Spleen (tissue), 13 donors: ENCODE measurements around the gene POLA2. TPM values are rescaled to one million over a fixed set of nuclear protein-coding genes. Genes with fewer than 3 reads are reported as not detected.

Source experiments
- DNase-seq: peaks from one replicate; pipeline ENCODE4 v3.0.0-alpha.2; 2020
- H3K27ac ChIP-seq, 8 donors: fragments of 200-600 bp; sonication (generic) in 7 of 8; 1 replicate in 4 of 8; 2 replicates in 4 of 8; pipeline versions ENCODE4 v1.5.0 to v1.8.0; 2016 to 2021; ENCODE audit warnings: inconsistent platforms in 4 of 8, mild to moderate bottlenecking in 4 of 8, moderate library complexity in 1 of 8
- H3K27me3 ChIP-seq, 7 donors: fragments of 200-600 bp; sonication (generic) in 6 of 7; replicated peaks in 1 of 7; 1 replicate in 4 of 7; 2 replicates in 3 of 7; pipeline versions ENCODE4 v1.5.0 to v1.8.0; 2016 to 2021; ENCODE audit warnings: inconsistent platforms in 3 of 7, mild to moderate bottlenecking in 1 of 7
- H3K36me3 ChIP-seq, 6 donors: fragments of 200-600 bp; sonication (generic) in 5 of 6; 1 replicate in 4 of 6; 2 replicates in 2 of 6; pipeline versions ENCODE4 v1.5.0 to v1.8.0; 2016 to 2021; ENCODE audit warnings: inconsistent platforms in 2 of 6
- H3K4me1 ChIP-seq, 6 donors: fragments of 200-600 bp; sonication (generic) in 5 of 6; 1 replicate in 3 of 6; 2 replicates in 3 of 6; pipeline versions ENCODE4 v1.5.0 to v1.8.0; 2016 to 2021; ENCODE audit warnings: inconsistent platforms in 3 of 6
- H3K4me3 ChIP-seq, 8 donors: fragments of 200-600 bp; sonication (generic) in 7 of 8; 1 replicate in 4 of 8; 2 replicates in 4 of 8; pipeline versions ENCODE4 v1.5.0 to v1.8.0; 2016 to 2021; ENCODE audit warnings: inconsistent platforms in 4 of 8, mild to moderate bottlenecking in 4 of 8, moderate library complexity in 2 of 8
- H3K9me3 ChIP-seq, 8 donors: fragments of 200-600 bp; sonication (generic) in 7 of 8; 1 replicate in 4 of 8; 2 replicates in 4 of 8; pipeline versions ENCODE4 v1.5.0 to v1.8.0; 2016 to 2021; ENCODE audit warnings: inconsistent platforms in 4 of 8
- CTCF ChIP-seq, 11 experiments: fragments of 200-600 bp in 7 of 11; fragments of 450-650 bp in 4 of 11; sonication (generic) in 4 of 11; IDR thresholded peaks in 8 of 11; conservative IDR thresholded peaks in 3 of 11; 1 replicate in 7 of 11; 2 replicates in 4 of 11; pipeline versions ENCODE4 v1.4.0 to v1.8.0; 2016 to 2021; ENCODE audit warnings: antibody characterized with exemption in 11 of 11, inconsistent platforms in 4 of 11, mild to moderate bottlenecking in 1 of 11
- POLR2A ChIP-seq, 3 donors: fragments of 450-650 bp; IDR thresholded peaks; one replicate each; pipeline ENCODE4 v1.5.1; 2017; ENCODE audit warnings: antibody characterized with exemption in 3 of 3, mild to moderate bottlenecking in 1 of 3
- POLR2AphosphoS5 ChIP-seq, 3 donors: sonication (generic); formaldehyde crosslinking; IDR thresholded peaks; one replicate each; pipeline ENCODE4 v1.5.1; 2017; ENCODE audit warnings: antibody characterized with exemption in 3 of 3
- WGBS, 5 donors: extraction: QIAGEN DNeasy Blood & Tissue Kit in 3 of 5; methylation state at CpG; one replicate each; pipeline versions ENCODE4 v1.1.5 to v1.1.7; 2013 to 2018; 5-methylcytosine and 5-hydroxymethylcytosine counted together
- intact Hi-C: fragments of 100-400 bp; cut with DNase I; formaldehyde crosslinking; loops from one replicate; pipeline ENCODE4 v1.15.0; 2023; ENCODE audit warnings: low total_unique reads
- long read RNA-seq, 2 donors: transcript quantifications; one replicate each; lab custom pipeline, GENCODE V29; 2026
- polyA plus RNA-seq, 3 donors: library from polyadenylated mRNA; stranded (reverse); fragments of 200-250 nt; gene quantifications; one replicate each; pipeline ENCODE4 v1.2.1, GENCODE V29; 2013
- total RNA-seq, 7 donors: library from RNA; depleted of rRNA in 3 of 7; stranded (reverse); fragments of >200 nt in 3 of 7; fragmentation: NEBNext Ultra II Directional in 4 of 7; extraction: Animal tissue kit (Norgen Biotek cat#: 25700) in 4 of 7; gene quantifications; one replicate each; pipeline versions ENCODE4 v1.1.0 to v1.2.1, GENCODE V29; 2016 to 2021
- donor health status: healthy with polysubstance abuse.
- donor health status: DM: no; HTN: no; CAD: no; lungs with moderate emphysema.
- donor health status: DM: no; HTN: no; CAD: no.
- donor health status: Bipolar disorder and iron deficiency.
- donor health status: healthy.
- donor health status: DM: no; HTN: no; CAD: no.
- donor health status: DM: yes; HTN: yes; CAD: no.

Gene POLA2
- 10 to 100 TPM; 10.6 to 25.9 (median 19.1) TPM for total RNA-seq
- polyA plus RNA-seq: 10 to 100 TPM in 2 of 3 donors, 1 to 10 TPM in 1; 9.0 to 12.2 (median 10.7) TPM
- long read RNA-seq, donor 1, partial matches to known transcripts: 0 of 2 reads
- long read RNA-seq, donor 1, other reads (novel, unspliced or antisense): 0 of 2 reads
- long read RNA-seq, donor 2, partial matches to known transcripts: 0 of 3 reads
- long read RNA-seq, donor 2, other reads (novel, unspliced or antisense): 0 of 3 reads

GRCh38 chr11:65261591-65262380, at the start of gene POLA2:
POLA2 (plus strand) TSS chr11:65261962; CDS start chr11:65262293, 331 bp downstream.
- 0 to 1% (median 0%) methylated on average over 60 to 66 of the region's 66 CpGs for WGBS, 5 donors
- peak; percentile 98 for DNase-seq
- intact Hi-C loops: no loop called here

GRCh38 chr11:65212226-65212801, 49.4 kb upstream of the POLA2 start:
- no peaks in the 10 kb centered on the region for H3K9me3 ChIP-seq
- WGBS, 5 donors: 50 to 68% (median 55%) methylated on average over 12 to 13 of the region's 13 CpGs
- H3K27ac ChIP-seq: peak overlapping the region in 2 of 8 donors; percentile 3 to 18
- intact Hi-C loops: no loop called here
- no peak overlapping the region for H3K4me3 ChIP-seq
- H3K4me1 ChIP-seq: peaks cover 0 to 71% (median 38%) of the 10 kb centered on the region in 6 donors
- H3K36me3 ChIP-seq: peaks cover 4 to 52% (median 42%) of the 10 kb centered on the region in 6 donors
- H3K27me3 ChIP-seq: no peaks in the 10 kb centered on the region
- peak; percentile 67 for DNase-seq
- TF ChIP-seq POLR2A (IDR thresholded peaks at IDR 0.05): no peak
- no peak for TF ChIP-seq POLR2AphosphoS5 (IDR thresholded peaks at IDR 0.05)
- TF ChIP-seq CTCF (IDR thresholded peaks at IDR 0.05 in 8 of 11, conservative IDR thresholded peaks at IDR 0.05 in 3 of 11): no peak

More at GRCh38 chr11:65261591-65262380, at the start of gene POLA2:
- Histone ChIP-seq H3K27me3 (no peaks in the 10 kb centered on the region), H3K4me3 (peak within 1 kb of the TSS; percentile 67 to 90 (median 86)), H3K4me1 (peaks cover 9 to 56% (median 27%) of the 10 kb centered on the region in 6 donors), H3K27ac (peak within 1 kb of the TSS; percentile 83 to 97 (median 92)), H3K36me3 (peaks cover 0 to 18% (median 2%) of the 10 kb centered on the region in 6 donors), H3K9me3 (no peaks in the 10 kb centered on the region)
- TF ChIP-seq CTCF (IDR thresholded peaks at IDR 0.05 in 8 of 11, conservative IDR thresholded peaks at IDR 0.05 in 3 of 11) (peak in 2 of 11 experiments; percentile 7 to 14), POLR2AphosphoS5 (IDR thresholded peaks at IDR 0.05) (peak; percentile 98), POLR2A (IDR thresholded peaks at IDR 0.05) (peak in 2 of 3 donors; percentile 81)

DNA sequence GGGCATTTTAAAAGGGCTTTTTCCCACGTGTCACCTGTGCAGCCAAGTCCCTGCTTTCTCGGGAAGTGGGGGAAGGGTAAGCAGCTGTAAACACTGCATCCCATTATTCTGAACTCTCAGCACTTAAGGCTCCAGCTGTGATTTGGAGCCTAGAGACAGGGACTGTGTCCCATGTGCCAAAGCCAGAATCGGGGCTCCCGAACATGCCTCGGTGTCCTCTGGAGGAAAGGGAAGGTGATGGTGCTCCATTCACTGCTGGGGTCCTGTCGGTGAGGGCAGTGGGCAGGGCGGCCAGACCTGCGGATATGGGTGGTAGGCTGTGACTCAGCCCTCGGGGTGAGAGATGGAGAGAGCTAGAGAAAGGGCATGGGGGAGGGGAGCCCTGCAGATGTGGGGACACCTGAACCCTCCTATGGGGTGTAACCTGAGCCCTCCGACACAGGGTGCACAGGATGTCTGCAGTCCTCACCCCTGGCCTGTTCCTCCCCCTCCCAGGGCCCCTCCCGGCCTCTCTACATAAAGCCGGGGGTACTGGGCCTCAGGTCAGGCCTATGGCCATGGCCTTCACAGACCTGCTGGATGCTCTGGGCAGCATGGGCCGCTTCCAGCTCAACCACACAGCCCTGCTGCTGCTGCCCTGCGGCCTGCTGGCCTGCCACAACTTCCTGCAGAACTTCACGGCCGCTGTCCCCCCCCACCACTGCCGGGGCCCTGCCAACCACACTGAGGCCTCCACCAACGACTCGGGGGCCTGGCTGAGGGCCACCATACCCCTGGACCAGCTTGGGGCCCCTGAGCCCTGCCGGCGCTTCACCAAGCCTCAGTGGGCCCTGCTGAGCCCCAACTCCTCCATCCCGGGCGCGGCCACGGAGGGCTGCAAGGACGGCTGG, 48.2 kb upstream of the POLA2 start:
- peak overlapping the region in 3 of 8 donors; percentile 3 to 50 (median 36) for H3K27ac ChIP-seq
- H3K27me3 ChIP-seq: no peaks in the 10 kb centered on the region
- peaks cover 4 to 40% (median 32%) of the 10 kb centered on the region in 6 donors for H3K36me3 ChIP-seq
- H3K4me3 ChIP-seq: peak overlapping the region in 1 of 8 donors; percentile 39
- DNase-seq: peak; percentile 87
- H3K9me3 ChIP-seq: no peaks in the 10 kb centered on the region
- TF ChIP-seq CTCF (IDR thresholded peaks at IDR 0.05 in 8 of 11, conservative IDR thresholded peaks at IDR 0.05 in 3 of 11) (no peak), POLR2A (IDR thresholded peaks at IDR 0.05) (no peak), POLR2AphosphoS5 (IDR thresholded peaks at IDR 0.05) (peak in 2 of 3 donors; percentile 31 to 71)
- intact Hi-C loops: no loop called here
- peaks cover 0 to 64% (median 36%) of the 10 kb centered on the region in 6 donors for H3K4me1 ChIP-seq
- 22 to 38% (median 26%) methylated on average over 13 to 26 of the region's 26 CpGs for WGBS, 5 donors
